Ovary (tissue), 9 donors: Measurements from ENCODE around the gene COL4A1. TPM values are rescaled to one million over a fixed set of nuclear protein-coding genes. Genes with fewer than 3 reads are reported as not detected.

ENCODE experiments used
- DNase-seq, 5 donors: peaks; one replicate each; pipeline ENCODE4 v3.0.0-alpha.2; 2019 to 2020
- H3K27ac ChIP-seq, 2 donors: fragments of 200-600 bp; one replicate each; pipeline versions ENCODE4 v1.5.1 to v1.8.0; 2019 to 2022
- H3K27me3 ChIP-seq: fragments of 200-600 bp; one replicate; pipeline ENCODE4 v1.8.0; 2022
- H3K36me3 ChIP-seq: fragments of 200-600 bp; sonication (generic); one replicate; pipeline ENCODE4 v1.5.1; 2019
- H3K4me1 ChIP-seq: one replicate; pipeline ENCODE4 v1.8.1; 2013; ENCODE audit warnings: mild to moderate bottlenecking, moderate library complexity; ENCODE audit not compliant: insufficient read depth
- H3K4me3 ChIP-seq: fragments of 200-600 bp; sonication (generic); one replicate; pipeline ENCODE4 v1.5.1; 2017
- H3K9me3 ChIP-seq, 2 donors: fragments of 200-600 bp in 1 of 2; sonication (generic) in 1 of 2; one replicate each; pipeline versions ENCODE4 v1.5.1 to v1.8.1; 2013 to 2019; ENCODE audit warnings: mild to moderate bottlenecking in 1 of 2, moderate library complexity in 1 of 2
- CTCF ChIP-seq, 3 donors: fragments of 450-650 bp in 2 of 3; fragments of 200-600 bp in 1 of 3; IDR thresholded peaks; one replicate each; pipeline versions ENCODE4 v1.5.1 to v1.8.0; 2016 to 2022; ENCODE audit warnings: antibody characterized with exemption in 3 of 3, mild to moderate bottlenecking in 1 of 3
- EP300 ChIP-seq: sonication (generic); formaldehyde crosslinking; IDR thresholded peaks from one replicate; pipeline ENCODE4 v1.6.1; 2017; ENCODE audit warnings: antibody characterized with exemption
- POLR2A ChIP-seq: fragments of 450-650 bp; IDR thresholded peaks from one replicate; pipeline ENCODE4 v1.6.1; 2017; ENCODE audit warnings: antibody characterized with exemption, mild to moderate bottlenecking, moderate library complexity
- WGBS, 3 donors: extraction: QIAGEN DNeasy Blood & Tissue Kit in 1 of 3; methylation state at CpG; one replicate each; pipeline versions ENCODE4 v1.1.5 to v1.1.7; 2013 to 2017; 5-methylcytosine and 5-hydroxymethylcytosine counted together
- intact Hi-C, 4 donors: fragments of 100-400 bp; cut with DNase I; formaldehyde crosslinking; loops; one replicate each; pipeline versions ENCODE4 v1.11.0 to v1.15.1; 2022 to 2023
- polyA plus RNA-seq, 2 donors: library from polyadenylated mRNA; stranded (reverse); fragments of 200-250 nt in 1 of 2; fragments of 350-450 nt in 1 of 2; fragmentation: Illumina TruSeq in 1 of 2; extraction: RNeasy Lipid Tissue Mini Kit (QIAGEN cat#74804) in 1 of 2; gene quantifications; one replicate each; pipeline ENCODE4 v1.2.3, GENCODE V29; 2013 to 2014
- total RNA-seq, 7 donors: library from RNA; depleted of rRNA in 2 of 7; stranded (reverse); fragments of >200 nt in 2 of 7; fragmentation: NEBNext Ultra II Directional in 3 of 7; extraction: Animal tissue kit (Norgen Biotek cat#: 25700) in 3 of 7; gene quantifications; one replicate each; pipeline versions ENCODE4 v1.1.0 to v1.2.4, GENCODE V29; 2016 to 2023
- donor health status: DM: no; HTN: no; CAD: no; lungs with moderate emphysema.
- donor health status: DM: no; HTN: no; CAD: no.
- donor health status: Bipolar disorder and iron deficiency.
- donor health status: DM: yes; HTN: yes; CAD: no.
- donor health status: DM: no; HTN: no; CAD: no.
- donor health status: DM: yes; HTN: yes; CAD: no.

The COL4A1 gene
- total and polyA plus RNA-seq, 9 donors: 42.3 to 421 (median 87.5) TPM

DNA sequence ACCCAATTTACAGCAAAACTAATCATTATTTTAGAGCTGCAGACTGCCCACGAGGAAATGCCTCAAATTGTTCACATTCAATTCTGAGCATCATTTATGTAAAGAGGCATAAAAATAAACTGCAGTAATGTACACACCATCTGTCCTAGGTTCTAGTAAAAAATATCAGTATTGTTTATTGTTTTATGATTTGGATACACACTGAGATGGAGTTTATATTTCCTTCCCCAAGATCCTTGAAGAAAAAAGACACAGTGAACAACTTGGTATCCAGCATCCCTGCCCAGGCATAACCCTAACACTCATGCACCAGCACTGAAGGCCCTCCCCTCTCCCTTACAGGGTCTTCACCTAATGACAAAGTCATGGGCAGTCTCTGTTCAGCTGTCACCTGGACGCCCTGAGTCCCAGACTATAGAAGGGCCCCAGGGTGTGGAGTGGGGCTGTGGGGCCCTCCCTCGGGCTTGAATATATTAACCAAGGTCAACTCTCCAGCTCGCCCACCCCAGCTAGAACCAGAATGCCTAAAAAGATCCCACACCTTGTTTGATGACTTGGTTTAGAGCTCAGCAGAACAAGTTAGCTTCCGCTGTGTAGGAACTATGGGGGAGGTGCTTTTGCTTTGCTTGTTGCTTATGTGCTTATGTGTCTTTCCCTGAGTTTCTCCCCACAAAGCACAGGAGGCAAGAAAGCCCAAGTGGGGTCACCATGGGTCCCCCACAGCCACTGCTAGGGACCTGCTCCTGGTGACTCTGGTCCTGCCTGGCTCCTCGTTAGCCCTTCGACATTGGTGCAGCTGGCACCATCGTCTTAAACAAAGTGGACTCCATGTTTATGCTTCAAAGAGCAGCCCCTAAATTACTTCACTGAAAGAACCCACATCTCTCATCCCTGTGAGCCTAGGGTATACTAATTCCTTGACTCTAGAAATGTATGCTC is 111.1 kb downstream of the COL4A1 start:
- WGBS, 3 donors: 67 to 81% (median 77%) methylated on average over 8 of the region's 8 CpGs
- Histone ChIP-seq H3K9me3 (no peaks in the 10 kb centered on the region), H3K36me3 (no peaks in the 10 kb centered on the region), H3K4me1 (peaks cover 4% of the 10 kb centered on the region), H3K4me3 (no peak overlapping the region), H3K27ac (no peak overlapping the region), H3K27me3 (no peaks in the 10 kb centered on the region)
- no peak for DNase-seq
- TF ChIP-seq CTCF (IDR thresholded peaks at IDR 0.05) (no peak), EP300 (no peak), POLR2A (no peak)
- intact Hi-C loops: no loop called here

GRCh38 chr13:110194451-110194850 is 112.5 kb downstream of the COL4A1 start:
- Histone ChIP-seq H3K4me3 (no peak overlapping the region), H3K9me3 (no peaks in the 10 kb centered on the region), H3K27ac (no peak overlapping the region), H3K27me3 (no peaks in the 10 kb centered on the region), H3K36me3 (no peaks in the 10 kb centered on the region), H3K4me1 (no peaks in the 10 kb centered on the region)
- intact Hi-C loops: no loop called here
- WGBS, 3 donors: 76 to 86% (median 85%) methylated on average over 8 of the region's 8 CpGs
- DNase-seq: no peak
- TF ChIP-seq CTCF (IDR thresholded peaks at IDR 0.05) (no peak), POLR2A (no peak), EP300 (no peak)

DNA sequence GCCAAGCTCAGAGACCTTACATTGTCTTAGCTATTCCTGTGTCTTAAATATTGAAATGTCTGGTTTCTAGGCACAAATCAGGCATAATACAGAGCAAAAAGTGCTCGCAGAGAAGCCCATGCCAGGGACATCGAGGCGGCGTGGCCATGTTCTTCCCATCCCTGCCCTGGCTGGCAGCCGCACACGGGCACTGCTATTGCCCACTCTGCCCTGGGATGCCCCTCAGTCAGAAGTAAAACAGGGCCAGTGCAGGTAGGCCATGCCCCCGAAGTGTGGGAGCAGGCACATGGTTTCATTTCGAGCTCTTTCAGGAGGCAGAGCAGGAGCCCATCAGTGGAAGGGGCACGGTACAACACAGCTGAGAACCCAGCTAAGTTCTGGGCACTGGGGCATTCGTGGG is 113.5 kb downstream of the COL4A1 start:
- Histone ChIP-seq H3K9me3 (no peaks in the 10 kb centered on the region), H3K4me3 (no peak overlapping the region), H3K36me3 (no peaks in the 10 kb centered on the region), H3K27ac (no peak overlapping the region), H3K4me1 (no peaks in the 10 kb centered on the region), H3K27me3 (no peaks in the 10 kb centered on the region)
- DNase-seq: no peak
- WGBS, 3 donors: 92 to 96% (median 94%) methylated on average over 10 of the region's 10 CpGs
- intact Hi-C loops: no loop called here
- no peak for TF ChIP-seq POLR2A
- no peak for TF ChIP-seq EP300
- no peak for TF ChIP-seq CTCF (IDR thresholded peaks at IDR 0.05)

DNA sequence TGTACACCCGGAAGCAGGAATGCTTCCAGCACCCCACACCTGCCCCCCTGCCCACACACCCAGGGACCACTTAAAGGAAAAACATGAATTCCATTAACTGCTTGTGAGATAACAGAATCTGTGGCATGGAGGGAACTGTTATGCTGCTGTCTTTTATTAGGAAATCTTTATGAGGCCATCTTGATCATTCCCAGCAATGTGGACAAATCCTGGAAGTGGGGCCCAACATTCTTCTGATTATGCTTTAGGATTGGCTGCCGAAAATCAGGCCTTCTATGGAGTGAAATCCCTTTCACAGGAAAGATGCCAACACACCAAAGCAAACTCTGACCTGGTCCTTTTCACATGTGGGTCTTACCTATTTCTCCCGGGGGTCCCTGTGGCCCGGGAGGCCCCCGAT is 114.5 kb downstream of the COL4A1 start:
- Histone ChIP-seq H3K9me3 (no peaks in the 10 kb centered on the region), H3K27ac (no peak overlapping the region), H3K27me3 (no peaks in the 10 kb centered on the region), H3K4me3 (no peak overlapping the region), H3K4me1 (no peaks in the 10 kb centered on the region), H3K36me3 (no peaks in the 10 kb centered on the region)
- 83 to 89% (median 84%) methylated on average over 5 of the region's 5 CpGs for WGBS, 3 donors
- DNase-seq: no peak
- intact Hi-C loops: no loop called here
- no peak for TF ChIP-seq POLR2A
- no peak for TF ChIP-seq CTCF (IDR thresholded peaks at IDR 0.05)
- no peak for TF ChIP-seq EP300
